PC-3 (cell line): ENCODE data around the gene LBHD1. TPM values are rescaled to one million over a fixed set of nuclear protein-coding genes. Genes with fewer than 3 reads are reported as not detected.

Experiments
- ATAC-seq: fragments of 200-7000 bp; cut with Tn5 transposase; 2 replicates; pipeline ENCODE4 v1.9.1; 2020; ENCODE audit warnings: mild to moderate bottlenecking, moderate library complexity
- BruUV-seq: library from RNA; stranded (reverse); fragments of 400-500 nt; replicated peaks from 2 replicates; lab custom pipeline; 2021; lab: Mats Ljungman, UMichigan
- CTCF ChIA-PET: fragments of 300-600 bp; sonication (Branson Sonifier 250); formaldehyde crosslinking; loops from one replicate; lab custom pipeline; 2022; ENCODE audit warnings: antibody characterized with exemption; lab: Charles Lee
- POLR2A ChIA-PET: fragments of 300-600 bp; sonication (Branson Sonifier 250); formaldehyde crosslinking; loops from one replicate; lab custom pipeline; 2022; ENCODE audit warnings: antibody characterized with exemption; ENCODE audit not compliant: unreplicated experiment; lab: Charles Lee
- DNase-seq: peaks from one replicate; pipeline ENCODE4 v3.0.0-alpha.2; 2015
- H2AFZ ChIP-seq: fragments of 300-600 bp; sonication (generic); 2 replicates; pipeline ENCODE4 v1.6.0; 2016; ENCODE audit warnings: antibody characterized with exemption, low read length
- H3F3A ChIP-seq: fragments of 300-600 bp; sonication (generic); one replicate; pipeline ENCODE4 v1.6.0; 2017; ENCODE audit warnings: antibody characterized with exemption, low read length, control low read depth, mild to moderate bottlenecking; ENCODE audit not compliant: unreplicated experiment
- H3K27ac ChIP-seq: fragments of 300-600 bp; sonication (generic); 2 replicates; pipeline ENCODE4 v1.5.1; 2016; ENCODE audit warnings: mild to moderate bottlenecking, low read length
- H3K27me3 ChIP-seq: fragments of 300-600 bp; sonication (generic); 2 replicates; pipeline ENCODE4 v1.6.1; 2016; ENCODE audit warnings: low read length, mixed read lengths
- H3K36me3 ChIP-seq: fragments of 300-600 bp; sonication (generic); 2 replicates; pipeline ENCODE4 v1.6.1; 2016; ENCODE audit warnings: low read depth, mixed run types, low read length, mixed read lengths
- H3K4me1 ChIP-seq: fragments of 300-600 bp; sonication (generic); 2 replicates; pipeline ENCODE4 v1.5.1; 2016; ENCODE audit warnings: low read length; ENCODE audit not compliant: insufficient read depth
- H3K4me2 ChIP-seq: fragments of 300-600 bp; sonication (generic); 2 replicates; pipeline ENCODE4 v1.6.0; 2016; ENCODE audit warnings: low read length
- H3K4me3 ChIP-seq: fragments of 300-600 bp; sonication (generic); 2 replicates; pipeline ENCODE4 v1.5.1; 2016; ENCODE audit warnings: mild to moderate bottlenecking, low read length, mixed read lengths
- H3K79me2 ChIP-seq: fragments of 300-600 bp; sonication (generic); 2 replicates; pipeline ENCODE4 v1.6.1; 2017; ENCODE audit warnings: low read length, mixed read lengths
- H3K9ac ChIP-seq: fragments of 300-600 bp; sonication (generic); 2 replicates; pipeline ENCODE4 v1.6.0; 2016; ENCODE audit warnings: mild to moderate bottlenecking, low read length
- H3K9me2 ChIP-seq: fragments of 300-600 bp; sonication (generic); replicated peaks from 2 replicates; pipeline ENCODE4 v1.6.1; 2016; ENCODE audit warnings: mixed run types, low read length, mixed read lengths
- H3K9me3 ChIP-seq: fragments of 300-600 bp; sonication (generic); 2 replicates; pipeline ENCODE4 v1.6.1; 2016; ENCODE audit warnings: low read length, mixed read lengths
- H4K20me1 ChIP-seq: fragments of 300-600 bp; sonication (generic); 2 replicates; pipeline ENCODE4 v1.6.1; 2016; ENCODE audit warnings: low read length, mixed read lengths
- EZH2 ChIP-seq: fragments of 300-600 bp; sonication (generic); IDR thresholded peaks from one replicate; pipeline ENCODE4 v1.6.1; 2017; ENCODE audit warnings: antibody characterized with exemption, mild to moderate bottlenecking, low read length; ENCODE audit not compliant: unreplicated experiment
- EZH2phosphoT487 ChIP-seq: fragments of 300-600 bp; sonication (generic); IDR thresholded peaks from 2 replicates; pipeline ENCODE4 v1.6.1; 2018; ENCODE audit warnings: mild to moderate bottlenecking, antibody characterized with exemption, low read length, borderline replicate concordance
- intact Hi-C: fragments of 100-400 bp; cut with micrococcal nuclease; formaldehyde crosslinking; loops from 2 replicates; pipeline ENCODE4 v1.9.0; 2023
- total RNA-seq: library from RNA; depleted of rRNA; stranded (reverse); fragments of >200 nt; gene quantifications from 2 replicates; pipeline ENCODE4 v1.2.3, GENCODE V29; 2014
- TF ChIP-seq, protein P1 (sequence below): fragments of 300-600 bp; sonication (generic); conservative IDR thresholded peaks from 2 replicates; pipeline ENCODE4 v1.5.1; 2017; ENCODE audit warnings: antibody characterized with exemption, low read depth, mild to moderate bottlenecking, low read length

LBHD1 gene
- total RNA-seq, 1 experiment from 2014 or later = 9.7 TPM

DNA sequence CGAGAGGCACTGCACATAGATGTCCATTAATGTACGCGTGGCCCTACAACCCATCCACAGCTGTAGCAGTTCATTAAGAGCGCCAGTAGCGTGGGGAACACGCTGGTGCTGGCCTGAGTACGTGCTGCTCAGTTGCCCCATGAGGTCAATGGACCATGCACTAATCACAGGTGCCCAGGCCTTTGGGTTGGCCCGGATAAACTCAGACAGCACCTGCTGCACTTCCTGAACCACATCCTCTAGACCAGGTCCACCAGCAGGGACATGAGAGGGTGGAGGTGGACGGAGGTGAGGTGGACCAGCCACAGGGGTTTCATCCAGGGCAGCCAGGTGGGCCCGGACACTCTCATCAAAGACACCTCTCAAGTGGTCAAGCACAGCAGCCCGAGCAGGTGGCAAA, 22.6 kb downstream of the LBHD1 start:
- no peak overlapping the region for H3K9ac ChIP-seq
- H3K79me2 ChIP-seq = peaks cover 46% of the 10 kb centered on the region
- no peak for DNase-seq
- no peaks in the 10 kb centered on the region for H3F3A ChIP-seq
- no peaks in the 10 kb centered on the region for H3K9me3 ChIP-seq
- BruUV-seq = no TSS peak
- no peaks in the 10 kb centered on the region for H3K9me2 ChIP-seq
- H3K4me1 ChIP-seq = peaks cover 21% of the 10 kb centered on the region
- no peaks in the 10 kb centered on the region for H4K20me1 ChIP-seq
- no peak for TF ChIP-seq EZH2
- no peak for TF ChIP-seq EZH2phosphoT487
- ChIA-PET POLR2A (interaction anchor here (0.6 to 0.7 kb wide), 2 partner anchors 58 to 77 kb away, joined by 5 to 6 read pairs; partner anchors contain the start of gene TUT1), CTCF (no interaction called here)
- H2AFZ ChIP-seq = no peak overlapping the region
- ATAC-seq = no peak
- H3K36me3 ChIP-seq = peaks cover 14% of the 10 kb centered on the region; the same call in 1 of the 2 replicates
- H3K27ac ChIP-seq = no peak overlapping the region
- no peak overlapping the region for H3K4me3 ChIP-seq
- no peaks in the 10 kb centered on the region for H3K27me3 ChIP-seq
- intact Hi-C loops = loop anchor here (5.0 kb wide), 1 partner anchor 37 kb away; the partner anchor contains the start of genes EML3 and ROM1
- no peak overlapping the region for H3K4me2 ChIP-seq

GRCh38 chr11:62648967-62649364, 23.1 kb downstream of the LBHD1 start:
- Histone ChIP-seq H3F3A (no peaks in the 10 kb centered on the region), H3K36me3 (peaks cover 20% of the 10 kb centered on the region; the same call in 1 of the 2 replicates), H3K27me3 (no peaks in the 10 kb centered on the region), H3K9me2 (no peaks in the 10 kb centered on the region), H3K4me1 (peaks cover 21% of the 10 kb centered on the region), H3K79me2 (peaks cover 51% of the 10 kb centered on the region), H2AFZ (no peak overlapping the region), H3K9me3 (no peaks in the 10 kb centered on the region), H4K20me1 (no peaks in the 10 kb centered on the region), H3K9ac (no peak overlapping the region), H3K27ac (no peak overlapping the region), H3K4me2 (no peak overlapping the region), H3K4me3 (no peak overlapping the region)
- intact Hi-C loops = loop anchor here (5.0 kb wide), 1 partner anchor 37 kb away; the partner anchor contains the start of genes EML3 and ROM1
- POLR2A ChIA-PET = interaction anchor here (0.6 kb wide), 1 partner anchor 78 kb away, joined by 5 read pairs; no protein-coding TSS in a partner anchor
- BruUV-seq = no TSS peak
- DNase-seq (no peak), ATAC-seq (no peak)
- CTCF ChIA-PET = no interaction called here
- no peak for TF ChIP-seq EZH2phosphoT487
- no peak for TF ChIP-seq EZH2
- TF ChIP-seq, protein P1, sequence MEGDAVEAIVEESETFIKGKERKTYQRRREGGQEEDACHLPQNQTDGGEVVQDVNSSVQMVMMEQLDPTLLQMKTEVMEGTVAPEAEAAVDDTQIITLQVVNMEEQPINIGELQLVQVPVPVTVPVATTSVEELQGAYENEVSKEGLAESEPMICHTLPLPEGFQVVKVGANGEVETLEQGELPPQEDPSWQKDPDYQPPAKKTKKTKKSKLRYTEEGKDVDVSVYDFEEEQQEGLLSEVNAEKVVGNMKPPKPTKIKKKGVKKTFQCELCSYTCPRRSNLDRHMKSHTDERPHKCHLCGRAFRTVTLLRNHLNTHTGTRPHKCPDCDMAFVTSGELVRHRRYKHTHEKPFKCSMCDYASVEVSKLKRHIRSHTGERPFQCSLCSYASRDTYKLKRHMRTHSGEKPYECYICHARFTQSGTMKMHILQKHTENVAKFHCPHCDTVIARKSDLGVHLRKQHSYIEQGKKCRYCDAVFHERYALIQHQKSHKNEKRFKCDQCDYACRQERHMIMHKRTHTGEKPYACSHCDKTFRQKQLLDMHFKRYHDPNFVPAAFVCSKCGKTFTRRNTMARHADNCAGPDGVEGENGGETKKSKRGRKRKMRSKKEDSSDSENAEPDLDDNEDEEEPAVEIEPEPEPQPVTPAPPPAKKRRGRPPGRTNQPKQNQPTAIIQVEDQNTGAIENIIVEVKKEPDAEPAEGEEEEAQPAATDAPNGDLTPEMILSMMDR = no peak

GRCh38 chr11:62648185-62648966, 23.7 kb downstream of the LBHD1 start:
- Histone ChIP-seq H3K27me3 (no peaks in the 10 kb centered on the region), H2AFZ (no peak overlapping the region), H4K20me1 (no peaks in the 10 kb centered on the region), H3K4me3 (no peak overlapping the region), H3K27ac (no peak overlapping the region), H3K4me2 (no peak overlapping the region), H3K4me1 (peaks cover 21% of the 10 kb centered on the region), H3K9me2 (no peaks in the 10 kb centered on the region), H3K36me3 (peaks cover 25% of the 10 kb centered on the region), H3K9me3 (no peaks in the 10 kb centered on the region), H3K9ac (no peak overlapping the region), H3K79me2 (peaks cover 57% of the 10 kb centered on the region), H3F3A (no peaks in the 10 kb centered on the region)
- TF ChIP-seq EZH2 (no peak), EZH2phosphoT487 (no peak)
- TF ChIP-seq, protein P1 = no peak
- CTCF ChIA-PET = no interaction called here
- intact Hi-C loops = loop anchor here (5.0 kb wide), 1 partner anchor 36 kb away; the partner anchor contains the start of genes EML3 and ROM1
- DNase-seq (no peak), ATAC-seq (no peak)
- BruUV-seq = no TSS peak
- POLR2A ChIA-PET = no interaction called here
